KOPT-K1 (cell line): ENCODE data around the gene ICAM4.

Source experiments
- H3K27ac ChIP-seq: fragments of 200-600 bp; sonication (generic); 2 replicates; pipeline ENCODE4 v1.5.1; 2016; ENCODE audit warnings: antibody characterized with exemption, mild to moderate bottlenecking, low read depth, low read length; ENCODE audit not compliant: poor library complexity, severe bottlenecking
- H3K36me3 ChIP-seq: fragments of 200-600 bp; sonication (generic); 2 replicates; pipeline ENCODE4 v1.5.1; 2017; ENCODE audit warnings: antibody characterized with exemption, mild to moderate bottlenecking, low read length, moderate library complexity; ENCODE audit not compliant: insufficient read depth
- H3K9me3 ChIP-seq: fragments of 200-600 bp; sonication (generic); 2 replicates; pipeline ENCODE4 v1.5.1; 2017; ENCODE audit warnings: antibody characterized with exemption, low read length, mild to moderate bottlenecking; ENCODE audit not compliant: insufficient read depth, poor library complexity, severe bottlenecking

The ICAM4 gene

GRCh38 chr19:10292789-10293636 lies 6.3 kb downstream of the ICAM4 start:
- Histone ChIP-seq H3K27ac (no peak overlapping the region), H3K9me3 (peaks cover 51% of the 10 kb centered on the region)

GRCh38 chr19:10293637-10294367 lies 7.0 kb downstream of the ICAM4 start:
- Histone ChIP-seq H3K36me3 (no peaks in the 10 kb centered on the region), H3K9me3 (peaks cover 45% of the 10 kb centered on the region), H3K27ac (no peak overlapping the region)

More at GRCh38 chr19:10292789-10293636, 6.3 kb downstream of the ICAM4 start:
- H3K36me3 ChIP-seq = no peaks in the 10 kb centered on the region

GRCh38 chr19:10294368-10294697 lies 7.6 kb downstream of the ICAM4 start:
- Histone ChIP-seq H3K9me3 (peaks cover 40% of the 10 kb centered on the region), H3K27ac (no peak overlapping the region), H3K36me3 (no peaks in the 10 kb centered on the region)

GRCh38 chr19:10295305-10295846 lies 8.6 kb downstream of the ICAM4 start:
- Histone ChIP-seq H3K9me3 (peaks cover 33% of the 10 kb centered on the region), H3K27ac (no peak overlapping the region), H3K36me3 (no peaks in the 10 kb centered on the region)

GRCh38 chr19:10295847-10296591 lies 9.3 kb downstream of the ICAM4 start:
- no peaks in the 10 kb centered on the region for H3K36me3 ChIP-seq

GRCh38 chr19:10299545-10300458 lies 13.0 kb downstream of the ICAM4 start:
- Histone ChIP-seq H3K36me3 (peaks cover 3% of the 10 kb centered on the region; the same call in 1 of the 2 replicates), H3K9me3 (no peaks in the 10 kb centered on the region), H3K27ac (no peak overlapping the region)

More at GRCh38 chr19:10295847-10296591, 9.3 kb downstream of the ICAM4 start:
- Histone ChIP-seq H3K27ac (no peak overlapping the region), H3K9me3 (peaks cover 27% of the 10 kb centered on the region)

- H3K36me3 ChIP-seq = peaks cover 27% of the 10 kb centered on the region; the same call in 1 of the 2 replicates
- H3K9me3 ChIP-seq = no peaks in the 10 kb centered on the region
- H3K27ac ChIP-seq = no peak overlapping the region
Measured at GRCh38 chr19:10305139-10305806, 18.5 kb downstream of the ICAM4 start.

- Histone ChIP-seq H3K9me3 (no peaks in the 10 kb centered on the region), H3K36me3 (peaks cover 36% of the 10 kb centered on the region; the same call in 1 of the 2 replicates), H3K27ac (no peak overlapping the region)
Measured at GRCh38 chr19:10306327-10306726, 19.6 kb downstream of the ICAM4 start.

- H3K27ac ChIP-seq = no peak within 1 kb of the TSS
- no peaks in the 10 kb centered on the region for H3K9me3 ChIP-seq
- H3K36me3 ChIP-seq = peaks cover 36% of the 10 kb centered on the region; the same call in 1 of the 2 replicates
Measured at GRCh38 chr19:10309423-10309822, 22.7 kb downstream of the ICAM4 start, which contains the start of gene ZGLP1. Gene ZGLP1 (minus strand): TSS chr19:10309815.

GRCh38 chr19:10315335-10316214 lies 28.8 kb downstream of the ICAM4 start, which contains the start of gene FDX2:
Gene FDX2 (minus strand): TSS chr19:10316015. CDS start chr19:10315996, 19 bp downstream.
- H3K9me3 ChIP-seq = no peaks in the 10 kb centered on the region
- H3K27ac ChIP-seq = peak within 1 kb of the TSS; percentile 51
- peaks cover 53% of the 10 kb centered on the region for H3K36me3 ChIP-seq

- no peaks in the 10 kb centered on the region for H3K9me3 ChIP-seq
- H3K27ac ChIP-seq = peak overlapping the region; percentile 51
- peaks cover 56% of the 10 kb centered on the region for H3K36me3 ChIP-seq
Measured at GRCh38 chr19:10316229-10317044, 29.7 kb downstream of the ICAM4 start.
